Hematopoietic multipotent progenitor cell treated with erythropoietin and hydrocortisone succinate and interleukin-3 and kit ligand, for 8 days (in vitro differentiated cells): ENCODE data around the gene NUP62.

Experiments
- DNase-seq: peaks from one replicate; pipeline ENCODE4 v3.0.0-alpha.2; 2015

NUP62 gene

DNA sequence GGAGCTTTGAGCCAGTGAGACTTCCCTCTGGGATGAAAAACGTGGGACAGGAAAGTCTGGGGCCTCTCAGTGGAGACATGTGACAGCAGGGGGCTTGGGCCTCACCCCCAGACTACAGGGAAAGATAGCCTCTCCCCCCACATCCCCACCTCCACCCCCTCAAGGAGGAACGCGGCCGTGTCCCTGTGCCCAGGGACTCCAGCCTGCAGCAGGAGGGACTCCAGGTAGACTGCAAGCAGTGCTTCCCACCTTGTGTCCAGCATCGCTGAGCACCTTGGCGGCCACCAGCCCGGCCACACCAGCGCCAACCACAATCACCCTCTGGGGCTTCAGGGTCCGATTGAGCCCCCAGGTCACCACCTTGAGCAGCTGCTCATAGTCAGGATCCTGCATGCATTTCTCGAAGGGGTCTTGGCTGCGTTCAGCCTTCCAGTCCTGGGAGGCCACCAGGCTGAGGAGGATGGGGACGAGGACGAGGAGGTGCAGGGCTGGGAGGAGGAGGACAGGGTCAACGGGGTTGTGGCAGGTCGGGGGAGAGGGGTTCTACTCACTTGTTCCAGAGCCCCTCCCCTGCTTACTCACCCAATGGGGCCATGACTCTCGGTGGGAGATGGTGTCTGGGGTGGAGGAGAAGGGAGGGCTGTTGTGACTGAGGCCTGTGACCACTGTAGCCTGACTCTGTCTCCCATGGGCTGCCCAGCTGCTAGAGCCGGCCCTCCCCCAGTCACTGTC, 33.6 kb downstream of the NUP62 start:
- no peak for DNase-seq

DNA sequence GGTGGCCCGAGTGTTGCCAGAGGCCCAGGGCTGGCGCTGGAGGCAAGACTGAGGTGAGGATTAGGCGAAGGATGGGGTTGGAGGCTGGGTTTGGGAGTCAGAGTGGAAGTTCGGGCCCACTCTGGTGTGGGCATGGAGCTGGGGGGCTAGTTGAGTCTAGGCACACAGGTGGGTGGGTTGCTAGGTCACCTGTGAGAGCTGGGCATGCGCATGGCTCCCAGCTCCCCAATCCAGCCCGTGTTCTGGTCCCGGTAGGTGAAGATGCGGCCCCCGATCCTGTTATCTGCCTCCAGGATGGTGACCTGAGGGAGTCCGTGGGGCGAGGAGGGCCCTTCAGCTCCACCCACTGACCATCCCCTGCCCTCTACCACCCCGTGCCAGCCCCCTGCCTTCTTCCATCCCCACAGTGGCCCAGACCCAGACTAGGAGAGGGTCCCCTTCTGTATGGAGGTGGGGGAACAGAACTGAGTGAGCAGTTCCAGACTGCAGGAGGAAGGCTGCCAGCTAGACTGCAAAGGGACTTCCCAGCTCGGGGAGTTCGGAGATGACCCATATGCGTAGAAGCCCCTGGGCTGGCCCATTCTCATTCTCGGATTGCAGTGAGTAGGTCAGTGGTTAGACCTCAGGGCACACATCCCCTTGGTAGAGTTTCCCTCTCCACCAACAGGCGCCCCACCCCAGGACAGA, 34.3 kb downstream of the NUP62 start:
- DNase-seq = no peak

DNA sequence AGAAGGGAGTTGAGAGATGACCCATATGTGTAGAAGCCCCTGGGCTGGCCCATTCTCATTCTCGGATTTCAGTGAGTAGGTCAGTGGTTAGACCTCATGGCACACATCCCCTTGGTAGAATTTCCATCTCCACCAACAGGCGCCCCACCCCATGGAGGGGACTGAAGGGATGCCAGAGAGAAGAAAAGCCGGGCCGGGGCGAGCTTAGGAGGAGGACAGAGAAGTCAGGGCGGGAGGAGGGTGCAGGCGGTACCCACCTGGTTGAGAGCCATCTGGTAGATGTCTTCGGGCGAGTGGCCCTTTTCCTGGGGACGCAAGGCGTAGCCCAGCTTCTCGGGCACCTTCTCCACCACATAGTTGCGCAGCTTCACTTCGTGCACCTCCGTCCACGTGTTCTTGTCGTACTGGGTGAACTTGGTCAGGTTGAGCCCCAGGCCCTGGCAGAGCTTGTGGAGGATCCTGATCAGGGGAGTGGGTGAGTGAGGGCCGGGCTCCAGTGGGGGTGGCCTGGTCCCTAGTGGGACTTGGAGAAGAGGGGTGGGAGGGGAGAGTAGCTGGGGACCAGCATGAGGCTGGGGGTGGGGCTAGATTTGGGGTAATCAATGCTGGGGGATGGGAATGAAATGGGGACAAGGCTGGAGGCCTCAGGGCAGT, 35.2 kb downstream of the NUP62 start:
- no peak for DNase-seq

DNA sequence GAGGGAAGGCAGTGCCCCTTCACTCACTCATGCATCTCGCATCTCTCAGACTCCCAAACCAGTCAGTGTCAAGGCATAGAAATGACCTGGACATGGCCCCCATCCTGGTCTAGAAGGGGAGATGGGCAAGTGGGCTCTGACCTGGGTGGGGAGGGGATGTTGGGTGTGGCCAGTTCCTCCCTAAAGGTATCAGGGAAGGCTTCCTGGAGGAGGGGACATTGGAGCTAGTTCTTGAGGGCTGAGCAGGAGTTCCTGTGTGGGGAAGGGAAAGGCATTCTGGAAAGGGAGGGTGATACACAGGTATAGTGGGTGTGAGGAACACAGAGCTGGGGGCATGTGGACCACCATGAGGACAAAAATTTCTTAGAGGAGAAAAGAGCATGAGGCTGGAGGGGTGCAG, 36.6 kb downstream of the NUP62 start:
- no peak for DNase-seq

DNA sequence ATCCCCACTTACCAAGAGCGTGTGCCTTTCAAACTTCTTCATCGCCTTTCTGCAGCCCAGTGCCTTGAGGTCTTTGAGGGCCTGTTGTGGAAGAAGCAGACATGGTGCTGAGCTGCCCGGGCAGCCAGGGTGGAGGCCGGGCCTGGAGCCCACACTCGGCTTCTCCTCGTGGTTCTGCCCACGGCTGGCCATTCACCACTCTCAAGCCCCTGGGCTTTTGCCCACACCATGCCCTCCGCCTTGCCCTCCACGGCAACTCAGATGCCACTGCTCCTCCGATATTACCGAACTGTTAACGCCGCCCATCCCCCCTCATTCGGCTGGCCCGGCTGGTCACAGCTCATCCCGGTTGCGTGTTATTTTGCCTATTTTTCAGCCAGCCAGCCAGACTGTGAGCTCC, 37.9 kb downstream of the NUP62 start:
- DNase-seq = no peak

DNA sequence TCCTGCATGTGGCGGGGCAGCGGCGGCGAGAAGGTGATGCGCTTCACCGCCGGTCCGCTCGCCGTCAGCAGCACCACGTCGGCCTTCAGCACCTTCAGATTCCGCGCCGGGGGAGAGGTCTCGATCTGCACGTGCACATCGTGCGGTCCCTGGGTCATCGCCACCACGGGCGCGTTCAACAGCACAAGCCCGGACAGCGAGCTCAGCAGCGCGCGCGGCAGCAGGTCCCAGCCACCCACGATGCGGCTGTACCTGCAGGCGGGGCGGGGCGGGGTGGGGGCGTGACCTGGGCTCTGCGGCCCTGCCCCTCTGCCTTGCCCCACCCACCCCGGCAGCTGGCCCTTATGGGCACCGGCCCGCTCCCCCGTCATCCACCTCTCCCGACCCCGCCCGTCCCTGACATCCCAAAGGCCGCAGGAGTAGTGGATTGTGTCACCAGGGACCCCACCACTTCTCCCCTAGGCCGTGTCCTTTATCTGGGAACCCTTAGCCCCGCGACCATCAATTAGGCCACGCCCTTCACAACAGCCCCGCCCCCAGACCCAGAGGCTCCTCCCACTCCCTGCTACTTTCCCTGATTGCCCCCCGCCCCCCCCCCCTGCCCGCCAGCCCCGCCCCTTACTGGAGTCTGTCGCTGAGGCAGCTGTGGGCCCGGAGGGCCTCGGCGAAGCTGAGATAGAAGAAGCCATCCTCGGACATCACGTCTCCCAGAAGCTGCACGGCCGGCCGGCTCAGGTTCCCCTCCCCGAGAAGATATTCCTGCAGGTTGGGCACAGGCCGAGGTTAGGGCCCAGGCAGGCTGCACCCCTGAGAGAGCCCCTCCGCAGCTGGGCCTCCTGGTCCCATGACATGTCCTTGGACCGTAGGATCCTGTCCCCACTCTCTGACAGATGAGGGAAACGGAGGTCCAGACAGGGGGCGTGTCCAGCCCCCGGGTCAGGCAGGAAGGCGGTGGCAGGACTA, 38.7 kb downstream of the NUP62 start:
- no peak for DNase-seq

DNA sequence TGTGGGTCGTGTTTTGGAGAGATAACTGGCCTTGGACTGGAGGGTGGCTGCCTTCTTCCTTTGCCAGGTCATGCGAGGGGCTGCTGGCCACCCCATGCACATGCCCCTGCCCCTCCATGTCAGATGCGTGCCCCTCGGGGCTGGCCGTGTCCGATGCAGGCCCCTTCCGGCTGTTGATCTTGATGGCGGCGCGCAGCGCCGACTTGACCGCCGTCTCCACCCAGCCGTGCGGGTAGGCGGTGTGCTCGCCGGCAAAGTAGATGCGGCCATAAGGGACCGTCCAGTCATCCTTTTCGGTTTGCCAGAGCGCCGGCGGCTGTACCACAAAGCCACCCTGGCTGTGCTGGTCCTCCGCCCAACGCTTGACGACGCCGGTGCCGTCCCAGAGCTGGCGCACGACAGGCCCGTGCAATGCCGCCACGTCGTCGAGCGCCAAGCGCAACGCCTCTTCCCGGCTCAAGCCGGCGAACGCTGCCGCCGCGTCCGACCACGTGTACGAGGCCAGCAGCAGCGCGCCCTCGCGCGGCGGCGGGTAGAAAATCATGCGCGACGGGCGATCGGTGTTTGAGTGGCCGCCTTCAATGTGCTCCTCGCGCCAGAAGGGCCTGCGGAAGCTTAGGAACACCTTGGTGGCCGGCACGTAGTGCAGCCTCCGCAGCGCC, 39.5 kb downstream of the NUP62 start:
- peak; percentile 85 for DNase-seq

DNA sequence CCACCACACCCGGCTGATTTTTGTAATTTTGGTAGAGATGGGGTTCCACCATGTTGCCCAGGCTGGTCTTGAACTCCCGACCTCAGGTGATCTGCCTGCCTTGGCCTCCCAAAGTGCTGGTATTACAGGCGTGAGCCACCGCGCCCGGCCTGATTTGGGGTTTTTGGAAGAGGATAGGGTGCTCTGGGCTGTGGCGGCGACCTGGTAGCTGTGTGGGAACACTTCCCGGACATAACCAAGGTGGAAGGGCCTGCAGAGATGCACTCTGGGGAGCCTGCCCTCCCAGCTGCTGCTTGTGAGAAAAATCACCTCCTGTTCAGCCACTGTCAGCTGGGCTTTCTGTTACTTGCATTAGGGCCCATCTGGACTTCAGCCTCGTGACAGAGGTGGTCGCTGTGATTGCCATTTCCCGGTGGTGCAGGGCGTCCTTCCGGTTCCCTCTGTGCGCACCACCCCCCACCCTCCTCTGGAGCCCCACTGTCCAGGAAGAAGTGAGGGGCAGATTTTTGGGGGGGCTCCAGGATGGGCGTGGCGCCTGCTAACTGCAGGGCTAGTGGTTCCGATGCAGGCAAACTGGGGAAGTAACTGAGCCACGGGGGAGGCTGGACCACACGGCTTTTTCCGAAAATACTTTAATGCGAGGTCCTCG, 40.1 kb downstream of the NUP62 start:
- no peak for DNase-seq

DNA sequence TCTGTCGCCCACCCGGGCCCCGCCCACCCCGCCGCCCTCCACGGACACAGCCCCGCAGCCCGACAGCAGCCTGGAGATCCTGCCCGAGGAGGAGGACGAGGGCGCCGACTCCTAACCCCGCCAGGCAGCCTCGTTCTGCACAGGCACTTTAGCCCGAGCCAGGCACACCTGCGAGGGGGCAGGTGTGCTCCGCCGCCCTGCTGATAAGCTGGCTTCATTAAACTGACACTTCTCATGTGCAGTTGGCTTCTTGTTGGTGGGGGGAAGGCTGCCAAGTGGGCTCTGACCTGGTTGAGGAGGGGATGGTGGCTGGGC, 40.8 kb downstream of the NUP62 start:
- DNase-seq = no peak

DNA sequence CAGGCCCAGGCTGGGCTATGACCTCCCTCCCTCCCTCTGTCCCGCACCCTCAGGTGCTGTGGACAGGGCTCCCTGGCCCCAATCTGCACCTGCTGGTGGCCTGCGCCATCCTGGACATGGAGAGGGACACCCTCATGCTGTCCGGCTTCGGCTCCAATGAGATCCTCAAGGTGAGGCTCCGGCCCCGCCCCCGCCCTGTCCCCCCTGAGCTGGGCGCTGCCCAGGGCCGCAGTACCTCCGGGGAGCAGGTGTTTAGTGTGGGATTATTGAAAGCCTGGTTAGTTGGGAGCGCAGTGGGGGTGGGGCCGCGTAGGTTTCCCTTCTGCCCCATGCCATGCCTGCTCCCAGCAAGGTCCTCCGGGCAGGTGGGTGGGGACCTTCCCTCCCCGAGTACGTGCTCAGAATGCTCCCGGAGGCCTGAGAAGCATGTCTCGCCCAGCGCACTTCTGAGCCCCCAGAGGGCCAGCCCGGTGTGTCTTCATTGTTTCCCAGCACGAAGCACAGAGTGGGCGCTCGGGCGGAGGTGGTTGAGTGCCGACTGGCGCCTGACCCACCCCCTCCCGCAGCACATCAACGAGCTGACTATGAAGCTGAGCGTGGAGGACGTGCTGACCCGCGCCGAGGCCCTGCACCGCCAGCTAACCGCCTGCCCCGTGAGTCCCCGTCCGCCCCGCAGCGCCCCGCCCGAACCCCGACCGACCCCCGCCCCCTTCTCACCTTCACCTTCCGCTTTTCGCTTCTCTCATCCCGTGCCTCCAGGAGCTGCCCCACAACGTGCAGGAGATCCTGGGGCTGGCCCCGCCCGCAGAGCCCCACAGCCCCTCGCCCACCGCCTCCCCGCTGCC, 41.4 kb downstream of the NUP62 start:
- no peak for DNase-seq

DNA sequence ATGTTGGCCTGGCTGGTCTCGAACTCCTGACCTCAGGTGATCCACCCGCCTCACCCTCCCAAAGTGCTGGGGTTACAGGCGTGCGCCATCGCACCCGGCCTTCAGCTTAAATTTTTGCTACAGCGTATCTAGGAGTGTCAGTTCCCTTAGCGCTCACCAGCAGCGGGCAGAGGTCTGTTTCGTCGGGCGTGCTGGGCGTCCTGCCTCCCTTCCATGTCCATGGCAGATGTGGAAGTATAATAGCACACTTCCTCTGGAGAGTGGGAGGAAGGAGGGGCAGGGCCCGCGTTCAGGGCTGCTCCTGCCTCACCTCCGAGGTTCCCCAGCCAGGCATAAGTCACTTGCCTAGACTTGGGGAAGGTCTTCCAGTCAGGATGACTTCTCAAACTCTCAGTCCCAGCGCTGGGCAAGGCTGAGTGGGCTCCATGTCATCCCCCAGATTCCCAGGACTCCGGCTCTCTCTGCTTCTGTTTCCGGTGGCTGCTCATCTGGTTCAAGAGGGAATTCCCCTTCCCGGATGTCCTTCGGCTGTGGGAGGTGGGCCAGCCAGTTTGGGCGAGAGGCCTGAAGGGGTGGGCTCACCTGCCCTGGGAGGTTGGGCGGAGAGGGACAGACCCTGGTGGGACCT, 42.2 kb downstream of the NUP62 start:
- DNase-seq = no peak

DNA sequence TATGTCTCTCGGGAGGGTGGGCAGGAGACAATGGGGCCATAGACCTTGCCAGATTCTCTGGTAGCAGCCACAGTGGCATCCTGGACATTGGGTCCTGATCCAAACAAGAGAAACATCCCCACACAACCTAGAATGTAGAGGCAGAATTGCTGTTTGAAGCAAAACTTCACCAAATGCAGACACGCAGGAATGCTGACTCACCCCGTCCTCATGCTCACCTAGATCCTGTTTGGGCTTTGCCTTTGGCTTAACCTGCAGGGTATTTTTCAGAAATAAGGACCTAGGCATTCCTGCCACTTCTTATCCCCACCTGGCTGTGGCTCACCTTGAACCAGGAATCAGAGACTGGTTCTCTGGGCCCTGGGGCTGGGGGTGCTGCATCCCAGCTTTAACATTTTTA, 44.5 kb downstream of the NUP62 start:
- DNase-seq = no peak

DNA sequence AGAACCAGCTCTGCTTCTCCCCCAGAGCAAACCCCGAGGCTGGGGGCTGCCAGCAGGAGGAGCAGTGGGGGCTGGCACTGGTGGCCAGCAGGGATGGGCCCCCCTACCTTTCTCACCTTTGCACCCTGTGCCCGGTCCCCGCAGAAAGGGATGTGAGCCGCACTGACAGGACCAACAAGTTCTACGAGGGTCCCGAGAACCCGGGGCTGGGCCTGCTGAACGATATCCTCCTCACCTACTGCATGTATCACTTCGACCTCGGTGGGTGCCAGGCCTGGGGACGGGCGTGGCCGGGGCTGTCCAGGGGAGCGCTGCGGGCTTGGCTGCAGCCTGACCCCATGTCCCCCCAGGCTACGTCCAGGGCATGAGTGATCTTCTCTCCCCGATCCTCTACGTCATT, 45.2 kb downstream of the NUP62 start:
- no peak for DNase-seq

DNA sequence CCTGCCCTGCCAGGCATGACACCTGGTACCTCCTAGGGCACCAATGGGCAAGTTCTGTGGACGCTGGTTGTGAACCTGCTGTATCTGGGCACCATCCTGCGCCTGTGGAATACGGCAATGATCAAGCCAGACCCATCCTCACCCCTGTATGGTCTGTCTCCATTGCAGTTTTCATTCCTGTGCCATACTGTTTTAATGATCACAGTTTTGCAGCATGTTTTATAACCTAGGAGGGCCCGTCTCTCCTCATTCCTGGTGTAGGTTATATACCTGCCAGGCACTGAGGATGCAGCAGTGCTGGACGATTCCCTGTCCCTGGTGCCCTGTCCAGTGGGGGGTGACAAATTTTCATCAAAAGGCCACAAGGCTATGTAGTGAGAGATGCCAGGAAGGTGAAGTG, 46.2 kb downstream of the NUP62 start:
- DNase-seq = no peak

DNA sequence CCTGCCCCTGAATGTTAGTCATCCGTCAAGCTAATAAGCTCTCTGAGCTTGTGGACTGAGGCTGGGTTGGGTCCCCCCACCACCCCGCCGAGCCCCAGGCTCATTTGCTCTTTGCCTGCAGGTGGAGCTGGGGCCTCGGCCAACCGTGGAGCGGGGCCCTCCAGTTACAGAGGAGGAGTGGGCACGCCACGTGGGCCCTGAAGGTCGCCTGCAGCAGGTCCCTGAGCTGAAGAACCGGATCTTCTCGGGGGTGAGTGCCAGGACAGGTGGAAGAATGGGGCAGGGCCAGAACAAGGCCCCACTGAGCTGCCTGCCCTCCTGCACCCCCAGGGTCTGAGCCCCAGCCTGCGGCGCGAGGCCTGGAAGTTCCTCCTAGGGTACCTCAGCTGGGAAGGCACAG, 46.7 kb downstream of the NUP62 start:
- no peak for DNase-seq

DNA sequence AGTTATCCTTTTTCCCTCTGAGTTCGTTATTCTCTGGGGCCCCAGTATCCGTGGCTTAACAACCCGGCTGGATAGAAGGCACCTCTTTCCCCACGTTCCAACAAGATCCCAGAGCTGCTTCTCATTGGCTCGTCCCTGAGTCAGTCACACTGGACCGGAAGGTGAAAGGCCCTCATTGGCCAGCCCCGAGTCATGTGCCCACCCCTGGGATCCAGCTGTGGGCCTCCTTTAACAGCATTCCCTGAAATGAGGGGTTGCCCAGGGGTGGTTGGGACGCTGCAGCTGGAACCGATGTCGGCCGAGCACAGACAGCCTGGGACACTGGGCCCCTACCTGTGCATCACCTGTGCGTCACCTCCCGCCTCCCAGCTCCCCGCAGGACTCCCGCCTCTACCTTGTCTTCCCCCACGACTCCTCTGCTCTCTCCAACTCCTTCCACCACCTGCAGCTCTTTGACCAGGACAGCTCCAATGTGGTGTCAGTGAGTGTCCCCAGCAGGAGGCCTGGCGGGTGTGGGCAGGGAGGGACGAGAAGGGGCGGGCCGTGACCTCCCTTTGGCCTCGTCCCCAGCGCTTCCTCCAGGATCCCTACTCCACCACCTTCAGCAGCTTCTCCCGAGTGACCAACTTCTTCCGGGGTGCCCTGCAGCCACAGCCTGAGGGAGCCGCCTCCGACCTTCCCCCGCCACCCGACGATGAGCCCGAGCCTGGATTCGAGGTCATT, 47.5 kb downstream of the NUP62 start:
- no peak for DNase-seq

DNA sequence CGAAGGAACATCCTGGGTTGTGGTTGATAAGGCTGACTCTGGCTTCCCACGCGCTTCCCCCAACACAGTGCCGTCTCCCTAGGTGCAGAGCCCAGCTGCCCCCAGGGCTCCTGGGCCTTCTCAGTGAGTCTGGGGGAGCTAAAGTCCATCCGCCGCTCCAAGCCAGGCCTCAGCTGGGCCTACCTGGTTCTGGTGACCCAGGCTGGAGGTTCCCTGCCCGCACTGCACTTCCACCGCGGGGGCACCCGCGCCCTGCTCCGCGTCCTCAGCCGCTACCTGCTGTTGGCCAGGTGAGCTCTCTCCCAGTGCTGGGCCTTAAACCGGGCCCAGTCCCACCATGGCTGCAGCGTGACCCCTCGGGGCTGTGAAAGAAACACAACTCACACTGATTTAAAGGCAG, 48.1 kb downstream of the NUP62 start:
- DNase-seq = no peak

DNA sequence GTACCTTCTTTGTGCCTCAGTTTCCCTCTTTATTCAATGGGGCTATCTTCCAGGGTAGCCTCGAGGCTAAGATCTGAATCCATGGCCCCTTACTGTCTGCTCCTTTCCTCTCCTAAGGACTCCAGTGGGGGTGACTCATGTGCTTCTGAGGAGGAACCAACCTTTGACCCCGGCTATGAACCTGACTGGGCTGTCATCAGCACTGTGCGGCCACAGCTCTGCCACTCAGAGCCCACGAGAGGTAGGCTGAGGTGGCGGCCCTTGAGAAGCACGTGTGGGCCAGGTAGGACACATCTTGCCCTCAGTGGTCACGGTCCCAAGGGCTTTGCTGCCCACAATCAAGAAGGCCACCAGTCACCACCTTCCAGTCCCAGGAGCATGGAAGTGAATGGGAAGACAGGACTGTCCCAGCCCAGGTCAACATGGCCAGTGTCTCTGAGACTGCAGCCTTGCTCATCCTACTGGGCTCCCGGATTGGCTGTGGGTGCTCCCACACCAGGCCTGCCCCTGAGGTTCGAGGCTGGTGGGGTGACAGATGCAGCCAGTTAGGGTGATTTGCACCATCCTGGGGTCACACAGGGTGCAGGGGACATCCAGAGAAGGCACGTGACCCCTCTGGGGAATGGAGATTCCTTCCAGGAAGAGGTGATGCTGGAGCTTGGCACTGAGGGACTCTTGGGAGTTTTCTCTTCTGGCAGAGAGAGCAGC, 49.0 kb downstream of the NUP62 start:
- DNase-seq = no peak

DNA sequence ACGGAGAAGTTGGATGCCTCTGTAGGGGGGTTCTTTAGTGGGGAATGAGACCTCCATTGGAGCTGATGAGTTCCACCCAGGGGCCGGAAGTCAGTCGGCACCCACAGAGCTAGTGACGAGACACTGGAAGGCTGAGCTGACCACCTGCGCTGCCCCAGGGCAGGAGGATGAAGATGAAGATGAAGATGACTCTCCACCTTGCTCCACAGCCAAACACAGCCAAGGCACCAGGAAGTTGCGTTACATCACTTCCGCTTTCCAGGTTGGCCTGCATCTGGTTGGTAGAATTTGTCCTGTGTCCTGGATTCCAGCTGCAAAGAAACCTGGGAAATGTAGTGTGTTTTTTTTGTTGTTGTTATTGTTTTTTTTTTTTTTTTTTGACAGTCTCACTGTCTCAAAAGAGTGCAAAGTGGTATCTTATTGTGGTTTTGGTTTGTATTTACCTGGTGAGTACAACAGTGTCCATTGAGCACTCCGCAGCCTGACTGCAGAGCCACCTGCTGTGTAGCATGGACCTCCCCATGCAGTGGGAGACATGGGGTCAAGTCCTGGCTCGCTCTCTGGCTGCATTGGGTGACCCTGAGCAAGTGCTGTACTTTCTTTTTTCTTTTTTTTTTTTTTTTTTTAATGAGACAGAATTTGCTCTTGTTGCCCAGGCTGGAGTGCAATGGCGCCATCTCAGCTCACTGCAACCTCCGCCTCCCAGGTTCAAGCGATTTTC, 49.9 kb downstream of the NUP62 start:
- DNase-seq = peak; percentile 63
